Sigmoid colon (tissue), 4 donors: ENCODE data around the gene COG5.

Experiments used
- EP300 ChIP-seq, 4 donors: sonication (generic); formaldehyde crosslinking; IDR thresholded peaks; one replicate each; pipeline ENCODE4 v1.6.1; 2017; ENCODE audit warnings: antibody characterized with exemption in 4 of 4
- POLR2A ChIP-seq, 2 donors: fragments of 450-650 bp; IDR thresholded peaks; one replicate each; pipeline ENCODE4 v1.6.1; 2016; ENCODE audit warnings: antibody characterized with exemption in 2 of 2, mild to moderate bottlenecking in 2 of 2, moderate library complexity in 2 of 2
- POLR2AphosphoS5 ChIP-seq, 4 donors: sonication (generic); formaldehyde crosslinking; IDR thresholded peaks; one replicate each; pipeline ENCODE4 v1.6.1; 2017; ENCODE audit warnings: antibody characterized with exemption in 4 of 4
- TF ChIP-seq, protein P1 (sequence below), 4 experiments: fragments of 450-650 bp in 3 of 4; fragments of 200-600 bp in 1 of 4; IDR thresholded peaks; one replicate each; pipeline ENCODE4 v1.5.1; 2016 to 2019; ENCODE audit warnings: antibody characterized with exemption in 4 of 4, mild to moderate bottlenecking in 3 of 4, moderate library complexity in 2 of 4

DNA sequence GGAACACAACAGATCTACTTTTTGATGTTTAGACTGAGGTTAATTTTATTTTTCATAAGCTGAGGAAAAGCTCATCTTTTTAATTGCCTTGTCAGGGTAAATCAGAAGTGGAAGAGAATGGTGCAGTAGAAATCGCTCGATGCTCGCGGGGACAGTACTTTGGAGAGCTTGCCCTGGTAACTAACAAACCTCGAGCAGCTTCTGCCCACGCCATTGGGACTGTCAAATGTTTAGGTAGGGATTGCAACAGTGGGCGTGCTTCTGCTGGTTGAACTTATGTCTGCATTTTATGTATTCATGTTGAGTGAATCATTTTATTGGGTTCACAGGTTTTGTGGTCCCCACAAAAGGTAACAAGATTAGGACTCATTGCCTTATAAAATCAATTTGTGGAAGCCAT, 406.6 kb downstream of the COG5 start:
- TF ChIP-seq, protein P1, sequence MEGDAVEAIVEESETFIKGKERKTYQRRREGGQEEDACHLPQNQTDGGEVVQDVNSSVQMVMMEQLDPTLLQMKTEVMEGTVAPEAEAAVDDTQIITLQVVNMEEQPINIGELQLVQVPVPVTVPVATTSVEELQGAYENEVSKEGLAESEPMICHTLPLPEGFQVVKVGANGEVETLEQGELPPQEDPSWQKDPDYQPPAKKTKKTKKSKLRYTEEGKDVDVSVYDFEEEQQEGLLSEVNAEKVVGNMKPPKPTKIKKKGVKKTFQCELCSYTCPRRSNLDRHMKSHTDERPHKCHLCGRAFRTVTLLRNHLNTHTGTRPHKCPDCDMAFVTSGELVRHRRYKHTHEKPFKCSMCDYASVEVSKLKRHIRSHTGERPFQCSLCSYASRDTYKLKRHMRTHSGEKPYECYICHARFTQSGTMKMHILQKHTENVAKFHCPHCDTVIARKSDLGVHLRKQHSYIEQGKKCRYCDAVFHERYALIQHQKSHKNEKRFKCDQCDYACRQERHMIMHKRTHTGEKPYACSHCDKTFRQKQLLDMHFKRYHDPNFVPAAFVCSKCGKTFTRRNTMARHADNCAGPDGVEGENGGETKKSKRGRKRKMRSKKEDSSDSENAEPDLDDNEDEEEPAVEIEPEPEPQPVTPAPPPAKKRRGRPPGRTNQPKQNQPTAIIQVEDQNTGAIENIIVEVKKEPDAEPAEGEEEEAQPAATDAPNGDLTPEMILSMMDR (IDR thresholded peaks at IDR 0.05), result no peak
- TF ChIP-seq POLR2A (IDR thresholded peaks at IDR 0.05) (no peak), EP300 (IDR thresholded peaks at IDR 0.05) (no peak), POLR2AphosphoS5 (IDR thresholded peaks at IDR 0.05) (no peak)
